Fibroblast of lung (primary cell): ENCODE data around the gene RAP1GAP2. TPM values are rescaled to one million over a fixed set of nuclear protein-coding genes. Genes with fewer than 3 reads are reported as not detected.

Source experiments
- DNase-seq, 2 donors: peaks; one replicate each; pipeline versions ENCODE4 v3.0.0 to v3.0.0-alpha.2; 2010; ENCODE audit warnings: low read depth in 2 of 2
- H2AFZ ChIP-seq: 2 replicates; pipeline ENCODE4 v1.5.1; 2012; ENCODE audit warnings: low read length, control low read depth, inconsistent platforms
- H3K27ac ChIP-seq: 2 replicates; pipeline ENCODE4 v1.5.1; 2011; ENCODE audit warnings: low read length, control low read depth; ENCODE audit not compliant: insufficient read depth
- H3K27me3 ChIP-seq: 2 replicates; pipeline ENCODE4 v1.5.1; 2011; ENCODE audit warnings: mild to moderate bottlenecking, low read length; ENCODE audit not compliant: control insufficient read depth, insufficient read depth
- H3K36me3 ChIP-seq: 2 replicates; pipeline ENCODE4 v1.5.1; 2011; ENCODE audit warnings: low read length; ENCODE audit not compliant: control insufficient read depth, insufficient read depth
- H3K4me1 ChIP-seq: 2 replicates; pipeline ENCODE4 v1.5.1; 2011; ENCODE audit warnings: low read length; ENCODE audit not compliant: control insufficient read depth, insufficient read depth; ENCODE audit errors: extremely low read depth
- H3K4me2 ChIP-seq: 2 replicates; pipeline ENCODE4 v1.5.1; 2011; ENCODE audit warnings: low read length, control low read depth; ENCODE audit not compliant: insufficient read depth; ENCODE audit errors: extremely low read depth
- H3K4me3 ChIP-seq, 4 experiments: fragments of 200-600 bp in 1 of 4; sonication (generic) in 1 of 4; replicated peaks in 1 of 4; 2 replicates each; pipeline ENCODE4 v1.5.1; 2011 to 2016; ENCODE audit warnings: low read length in 4 of 4, low read depth in 3 of 4, mild to moderate bottlenecking in 3 of 4, control low read depth in 2 of 4, inconsistent platforms in 1 of 4, mixed read lengths in 1 of 4; ENCODE audit not compliant: insufficient read depth in 1 of 4; ENCODE audit errors: control extremely low read depth in 1 of 4
- H3K79me2 ChIP-seq: 2 replicates; pipeline ENCODE4 v1.5.1; 2012; ENCODE audit warnings: mild to moderate bottlenecking, low read length, inconsistent platforms; ENCODE audit not compliant: control insufficient read depth, insufficient read depth
- H3K9ac ChIP-seq: 2 replicates; pipeline ENCODE4 v1.5.1; 2011; ENCODE audit warnings: mild to moderate bottlenecking, low read length, control low read depth; ENCODE audit not compliant: insufficient read depth
- H3K9me3 ChIP-seq: 2 replicates; pipeline ENCODE4 v1.5.1; 2012; ENCODE audit warnings: low read depth, low read length; ENCODE audit not compliant: control insufficient read depth, insufficient read depth
- H4K20me1 ChIP-seq: 2 replicates; pipeline ENCODE4 v1.5.1; 2011; ENCODE audit warnings: low read length; ENCODE audit not compliant: control insufficient read depth, insufficient read depth; ENCODE audit errors: extremely low read depth
- CTCF ChIP-seq, 2 donors: IDR thresholded peaks in 1 of 2; conservative IDR thresholded peaks in 1 of 2; 1 replicate in 1 of 2; 2 replicates in 1 of 2; pipeline ENCODE4 v1.5.1; 2011 to 2012; ENCODE audit warnings: low read length in 2 of 2, control low read depth in 1 of 2, inconsistent platforms in 1 of 2, low read depth in 1 of 2, mild to moderate bottlenecking in 1 of 2
- EZH2 ChIP-seq: IDR thresholded peaks from 2 replicates; pipeline ENCODE4 v1.5.1; 2012; ENCODE audit warnings: low read length, control low read depth, mild to moderate bottlenecking; ENCODE audit errors: missing control alignments
- polyA plus RNA-seq, 2 donors: library from polyadenylated mRNA; depleted of rRNA in 1 of 2; stranded (reverse) in 1 of 2; unstranded in 1 of 2; fragments of >200 nt; gene quantifications; 2 replicates each; pipeline ENCODE4 v1.2.1, GENCODE V29; 2011 to 2012; ENCODE audit warnings: missing spikeins in 1 of 2
- total RNA-seq: library from RNA; depleted of rRNA; stranded (reverse); fragments of >200 nt; gene quantifications from 2 replicates; pipeline ENCODE4 v1.2.1, GENCODE V29; 2014

Gene RAP1GAP2
- total and polyA plus RNA-seq, 2 donors (not counting 1 experiment from before 2014, with no cell fraction given), result 0.33 to 0.99 TPM

DNA sequence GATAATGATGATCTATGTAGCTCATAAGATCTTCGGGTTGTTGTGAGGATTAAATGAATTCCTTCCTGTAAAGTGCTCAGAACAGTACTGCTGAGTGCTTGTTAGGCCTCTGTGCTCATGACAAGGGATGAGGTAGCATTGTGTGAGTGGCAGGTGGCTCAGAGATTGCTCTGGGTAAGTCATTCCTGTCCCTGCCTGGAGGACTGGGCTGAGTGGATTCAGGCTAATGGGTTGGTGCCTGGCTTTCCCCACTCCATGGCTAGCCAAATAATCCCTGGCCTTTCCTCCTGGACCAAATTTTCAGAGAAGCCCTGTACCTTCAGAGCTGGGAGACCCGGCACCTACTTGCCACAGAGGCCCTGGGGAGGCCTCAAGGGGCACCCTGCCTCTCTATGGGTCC, 45.5 kb upstream of the RAP1GAP2 start:
- H3K27ac ChIP-seq, result no peak overlapping the region
- H3K27me3 ChIP-seq, result no peaks in the 10 kb centered on the region
- TF ChIP-seq EZH2 (no peak), CTCF (conservative IDR thresholded peaks at IDR 0.05 in 1 of 2, IDR thresholded peaks at IDR 0.05 in 1 of 2; ENCODE audit: low read depth in 1 of 2, low read length in 2 of 2) (no peak)
- H3K36me3 ChIP-seq, result no peaks in the 10 kb centered on the region
- no peak overlapping the region for H3K9ac ChIP-seq
- H3K9me3 ChIP-seq, result no peaks in the 10 kb centered on the region
- H3K4me2 ChIP-seq, result no peak overlapping the region
- no peak overlapping the region for H3K4me3 ChIP-seq
- H2AFZ ChIP-seq, result no peak overlapping the region
- H3K79me2 ChIP-seq, result no peaks in the 10 kb centered on the region
- DNase-seq, result no peak
- no peaks in the 10 kb centered on the region for H3K4me1 ChIP-seq
- H4K20me1 ChIP-seq, result no peaks in the 10 kb centered on the region

DNA sequence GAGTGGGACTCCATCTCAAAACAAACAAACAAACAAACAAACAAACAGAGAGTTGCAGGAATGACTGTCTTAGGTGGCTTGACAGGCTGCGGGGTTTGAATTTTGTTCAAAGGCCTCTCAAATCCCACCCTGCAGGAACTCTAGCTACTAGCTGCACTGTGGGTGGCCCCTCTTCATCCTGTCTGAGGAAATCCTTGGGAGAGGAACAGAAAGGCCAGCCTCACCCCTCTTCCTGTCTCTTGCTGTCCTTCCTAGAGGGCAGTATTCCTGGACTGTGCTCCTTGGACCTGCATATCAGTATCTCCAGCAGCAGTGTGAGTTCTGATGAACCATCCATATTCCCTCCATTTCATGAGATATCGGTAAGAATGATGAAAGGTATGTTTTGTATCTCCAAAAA, 44.7 kb upstream of the RAP1GAP2 start:
- Histone ChIP-seq H3K4me3 (no peak overlapping the region), H3K36me3 (no peaks in the 10 kb centered on the region), H3K9ac (no peak overlapping the region), H3K9me3 (no peaks in the 10 kb centered on the region), H3K27me3 (peaks cover 7% of the 10 kb centered on the region), H3K4me1 (no peaks in the 10 kb centered on the region), H3K79me2 (no peaks in the 10 kb centered on the region), H3K4me2 (no peak overlapping the region), H2AFZ (no peak overlapping the region), H3K27ac (no peak overlapping the region), H4K20me1 (no peaks in the 10 kb centered on the region)
- no peak for DNase-seq
- no peak for TF ChIP-seq CTCF (conservative IDR thresholded peaks at IDR 0.05 in 1 of 2, IDR thresholded peaks at IDR 0.05 in 1 of 2; ENCODE audit: low read depth in 1 of 2, low read length in 2 of 2)
- no peak for TF ChIP-seq EZH2

GRCh38 chr17:2755891-2756724, 40.1 kb upstream of the RAP1GAP2 start:
- peak; percentile 76 for TF ChIP-seq EZH2
- TF ChIP-seq CTCF (conservative IDR thresholded peaks at IDR 0.05 in 1 of 2, IDR thresholded peaks at IDR 0.05 in 1 of 2; ENCODE audit: low read depth in 1 of 2, low read length in 2 of 2), result no peak
- Histone ChIP-seq H3K4me1 (no peaks in the 10 kb centered on the region), H3K36me3 (no peaks in the 10 kb centered on the region), H3K9me3 (no peaks in the 10 kb centered on the region), H2AFZ (no peak overlapping the region), H4K20me1 (no peaks in the 10 kb centered on the region), H3K79me2 (no peaks in the 10 kb centered on the region), H3K27me3 (peaks cover 11% of the 10 kb centered on the region), H3K27ac (no peak overlapping the region), H3K9ac (no peak overlapping the region), H3K4me2 (no peak overlapping the region), H3K4me3 (no peak overlapping the region)
- DNase-seq, result no peak
